GM23248 (cell line): ENCODE measurements around the gene CPSF2. TPM values are rescaled to one million over a fixed set of nuclear protein-coding genes. Genes with fewer than 3 reads are reported as not detected.

Source experiments
- DNase-seq: peaks from one replicate; pipeline ENCODE4 v3.0.0-alpha.2; 2015
- H2AFZ ChIP-seq: fragments of 200-600 bp; sonication (generic); 2 replicates; pipeline ENCODE4 v1.6.1; 2016; ENCODE audit warnings: antibody characterized with exemption
- H3F3A ChIP-seq: fragments of 200-600 bp; sonication (generic); 2 replicates; pipeline ENCODE4 v1.6.1; 2016; ENCODE audit warnings: mild to moderate bottlenecking, antibody characterized with exemption, mixed run types; ENCODE audit not compliant: insufficient read depth
- H3K27ac ChIP-seq: fragments of 200-600 bp; sonication (generic); 2 replicates; pipeline ENCODE4 v1.5.1; 2016; ENCODE audit warnings: mild to moderate bottlenecking
- H3K27me3 ChIP-seq: fragments of 200-600 bp; sonication (generic); replicated peaks from 2 replicates; pipeline ENCODE4 v1.6.1; 2016; ENCODE audit warnings: mild to moderate bottlenecking; ENCODE audit not compliant: insufficient read depth
- H3K36me3 ChIP-seq: fragments of 200-600 bp; sonication (generic); 2 replicates; pipeline ENCODE4 v1.6.1; 2016; ENCODE audit warnings: low read depth, mild to moderate bottlenecking
- H3K4me1 ChIP-seq: fragments of 200-600 bp; sonication (generic); 2 replicates; pipeline ENCODE4 v1.6.1; 2016; ENCODE audit warnings: mild to moderate bottlenecking; ENCODE audit not compliant: insufficient read depth
- H3K4me2 ChIP-seq: fragments of 200-600 bp; sonication (generic); one replicate; pipeline ENCODE4 v1.6.1; 2016; ENCODE audit warnings: mild to moderate bottlenecking; ENCODE audit not compliant: unreplicated experiment
- H3K4me3 ChIP-seq: fragments of 200-600 bp; sonication (generic); 2 replicates; pipeline ENCODE4 v1.5.1; 2016; ENCODE audit warnings: mild to moderate bottlenecking
- H3K79me2 ChIP-seq: fragments of 200-600 bp; sonication (generic); 2 replicates; pipeline ENCODE4 v1.6.1; 2016; ENCODE audit warnings: mild to moderate bottlenecking; ENCODE audit not compliant: insufficient read depth
- H3K9ac ChIP-seq: fragments of 200-600 bp; sonication (generic); 2 replicates; pipeline ENCODE4 v1.6.1; 2016; ENCODE audit warnings: mild to moderate bottlenecking
- H3K9me2 ChIP-seq: fragments of 200-600 bp; sonication (generic); 2 replicates; pipeline ENCODE4 v1.6.1; 2016; ENCODE audit warnings: mixed run types, mild to moderate bottlenecking, moderate library complexity; ENCODE audit not compliant: insufficient read depth
- H3K9me3 ChIP-seq: fragments of 200-600 bp; sonication (generic); one replicate; pipeline ENCODE4 v1.6.1; 2017; ENCODE audit warnings: low read depth
- H4K20me1 ChIP-seq: fragments of 200-600 bp; sonication (generic); 2 replicates; pipeline ENCODE4 v1.6.0; 2016; ENCODE audit not compliant: insufficient read depth
- EZH2 ChIP-seq: fragments of 200-600 bp; sonication (generic); IDR thresholded peaks from 2 replicates; pipeline ENCODE4 v1.6.1; 2018; ENCODE audit warnings: antibody characterized with exemption, mild to moderate bottlenecking; ENCODE audit not compliant: insufficient read depth, poor library complexity, severe bottlenecking
- EZH2phosphoT487 ChIP-seq: fragments of 200-600 bp; sonication (generic); IDR thresholded peaks from 2 replicates; pipeline ENCODE4 v1.6.1; 2018; ENCODE audit warnings: antibody characterized with exemption, moderate library complexity, mild to moderate bottlenecking, low read depth; ENCODE audit not compliant: insufficient read depth
- WGBS, 2 experiments: methylation state at CpG; one replicate each; pipeline ENCODE4 v1.1.6; 2015 to 2017; ENCODE audit warnings: low lambda C conversion rate in 2 of 2, low coverage in 1 of 2; ENCODE audit errors: missing lambda C conversion rate in 2 of 2; 5-methylcytosine and 5-hydroxymethylcytosine counted together
- in situ Hi-C: fragments of 300-500 bp; cut with MboI; formaldehyde crosslinking; loops from 2 replicates; pipeline ENCODE4 v1.15.0; 2020
- polyA plus RNA-seq: library from polyadenylated mRNA; unstranded; fragments of >200 nt; fragmentation: Nextera tagmentation; extraction: Ambion mirVana; gene quantifications from 2 replicates; pipeline ENCODE4 v1.2.1, GENCODE V29; 2016
- total RNA-seq: library from RNA; depleted of rRNA; stranded (reverse); fragments of >200 nt; shearing (Covaris generic); gene quantifications from 2 replicates; pipeline ENCODE4 v1.2.3, GENCODE V29; 2014

CPSF2 gene
- total and polyA plus RNA-seq, 2 experiments from 2014 or later: 38.7 to 41.0 TPM

- TF ChIP-seq EZH2 (no peak), EZH2phosphoT487 (no peak)
- 2% methylated on average over 25 to 58 of the region's 66 CpGs for WGBS, 2 experiments
- H3F3A ChIP-seq: peaks cover 13% of the 10 kb centered on the region; the same call in 1 of the 2 replicates
These were observed 15.4 kb upstream of the CPSF2 start, which contains the start of gene ATXN3 for GRCh38 chr14:92106143-92106926. ATXN3 (minus strand) TSS chr14:92106582; CDS start chr14:92106552, 30 bp downstream.

GRCh38 chr14:92108345-92109254 is 13.2 kb upstream of the CPSF2 start:
- H3K79me2 ChIP-seq: peaks cover 17% of the 10 kb centered on the region
- no peaks in the 10 kb centered on the region for H3K27me3 ChIP-seq
- H3K27ac ChIP-seq: no peak overlapping the region
- no peaks in the 10 kb centered on the region for H3K36me3 ChIP-seq
- H3K4me2 ChIP-seq: no peak overlapping the region
- TF ChIP-seq EZH2phosphoT487 (no peak), EZH2 (no peak)
- no peak for DNase-seq
- 27 to 28% methylated on average over 11 of the region's 11 CpGs for WGBS, 2 experiments
- no peak overlapping the region for H3K4me3 ChIP-seq
- H3K9ac ChIP-seq: no peak overlapping the region
- peaks cover 13% of the 10 kb centered on the region; the same call in 1 of the 2 replicates for H3F3A ChIP-seq
- H3K9me3 ChIP-seq: no peaks in the 10 kb centered on the region
- peak overlapping the region; percentile 47 for H2AFZ ChIP-seq
- H4K20me1 ChIP-seq: no peaks in the 10 kb centered on the region
- in situ Hi-C loops: no loop called here
- no peaks in the 10 kb centered on the region for H3K9me2 ChIP-seq
- H3K4me1 ChIP-seq: peaks cover 13% of the 10 kb centered on the region

More at GRCh38 chr14:92106143-92106926, 15.4 kb upstream of the CPSF2 start, which contains the start of gene ATXN3:
- H4K20me1 ChIP-seq: no peaks in the 10 kb centered on the region
- H3K4me3 ChIP-seq: peak within 1 kb of the TSS; percentile 87
- H2AFZ ChIP-seq: peak within 1 kb of the TSS; percentile 94
- H3K27ac ChIP-seq: peak within 1 kb of the TSS; percentile 90
- H3K4me1 ChIP-seq: peaks cover 5% of the 10 kb centered on the region
- peak within 1 kb of the TSS; percentile 91 for H3K9ac ChIP-seq
- H3K9me2 ChIP-seq: no peaks in the 10 kb centered on the region
- H3K4me2 ChIP-seq: peak within 1 kb of the TSS; percentile 80
- in situ Hi-C loops: no loop called here
- H3K36me3 ChIP-seq: no peaks in the 10 kb centered on the region
- H3K9me3 ChIP-seq: no peaks in the 10 kb centered on the region
- H3K27me3 ChIP-seq: no peaks in the 10 kb centered on the region
- peak; percentile 100 for DNase-seq
- H3K79me2 ChIP-seq: peaks cover 40% of the 10 kb centered on the region

- WGBS, 2 experiments: 70 to 78% methylated on average over 5 of the region's 5 CpGs
- Histone ChIP-seq H3K27me3 (no peaks in the 10 kb centered on the region), H3K4me3 (no peak overlapping the region), H3K27ac (no peak overlapping the region), H4K20me1 (no peaks in the 10 kb centered on the region), H2AFZ (no peak overlapping the region), H3F3A (peaks cover 13% of the 10 kb centered on the region; the same call in 1 of the 2 replicates), H3K9me2 (no peaks in the 10 kb centered on the region), H3K9ac (no peak overlapping the region), H3K4me2 (no peak overlapping the region), H3K36me3 (no peaks in the 10 kb centered on the region), H3K79me2 (peaks cover 8% of the 10 kb centered on the region), H3K4me1 (peaks cover 20% of the 10 kb centered on the region), H3K9me3 (no peaks in the 10 kb centered on the region)
- TF ChIP-seq EZH2phosphoT487 (no peak), EZH2 (no peak)
- in situ Hi-C loops: no loop called here
- no peak for DNase-seq
These were observed 12.3 kb upstream of the CPSF2 start for GRCh38 chr14:92109490-92109889.

DNA sequence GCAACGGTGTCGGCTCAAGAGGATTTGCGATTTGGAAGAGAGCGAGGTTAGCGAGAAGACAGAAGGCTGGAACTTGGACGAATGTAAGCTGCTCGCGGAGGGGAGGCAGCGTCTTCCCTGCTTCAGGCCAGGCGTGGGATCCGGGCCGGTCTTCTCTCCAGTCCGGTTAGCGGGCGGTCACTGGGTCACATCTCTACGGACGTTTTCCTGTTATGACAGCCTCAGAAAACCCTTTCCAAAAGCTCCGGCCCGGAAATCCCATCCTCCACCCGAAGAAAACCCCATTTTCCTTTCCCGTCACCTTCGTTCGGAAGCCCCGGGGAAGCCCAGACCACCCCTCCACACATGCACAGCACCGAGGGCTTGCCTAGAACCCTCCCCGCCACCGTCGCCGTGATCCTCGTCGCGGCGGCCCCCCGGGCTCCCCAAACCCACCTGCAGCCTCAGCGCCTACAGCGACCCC is 531 bp upstream of the CPSF2 start:
- in situ Hi-C loops: no loop called here
- TF ChIP-seq EZH2phosphoT487 (no peak), EZH2 (no peak)
- Histone ChIP-seq H3K9me2 (no peaks in the 10 kb centered on the region), H3K79me2 (peaks cover 81% of the 10 kb centered on the region), H3K9me3 (no peaks in the 10 kb centered on the region), H3K27me3 (no peaks in the 10 kb centered on the region), H3K4me1 (peaks cover 18% of the 10 kb centered on the region), H3K36me3 (peaks cover 24% of the 10 kb centered on the region; the same call in 1 of the 2 replicates), H3F3A (peaks cover 11% of the 10 kb centered on the region; the same call in 1 of the 2 replicates), H4K20me1 (no peaks in the 10 kb centered on the region), H3K4me2 (peak overlapping the region; percentile 87), H2AFZ (peak overlapping the region; percentile 93), H3K9ac (peak overlapping the region; percentile 96), H3K27ac (peak overlapping the region; percentile 87), H3K4me3 (peak overlapping the region; percentile 97)
- WGBS, 2 experiments: 1% methylated on average over 36 of the region's 36 CpGs
- peak; percentile 71 for DNase-seq
